Right renal pelvis (tissue), 4 donors: ENCODE measurements around the gene TEPSIN. TPM values are rescaled to one million over a fixed set of nuclear protein-coding genes. Genes with fewer than 3 reads are reported as not detected.

Experiments
- DNase-seq, 4 donors: peaks; one replicate each; pipeline ENCODE4 v3.0.0-alpha.2; 2013; ENCODE audit warnings: low read depth in 4 of 4, low spot score in 3 of 4, missing footprints in 1 of 4
- polyA plus RNA-seq, 4 donors: library from polyadenylated mRNA; unstranded; fragments of 120-200 nt; gene quantifications; one replicate each; pipeline ENCODE4 v1.2.1, GENCODE V29; 2013; ENCODE audit not compliant: insufficient read length in 4 of 4

Gene TEPSIN
- polyA plus RNA-seq, 4 donors: 16.3 to 27.7 (median 17.7) TPM

DNA sequence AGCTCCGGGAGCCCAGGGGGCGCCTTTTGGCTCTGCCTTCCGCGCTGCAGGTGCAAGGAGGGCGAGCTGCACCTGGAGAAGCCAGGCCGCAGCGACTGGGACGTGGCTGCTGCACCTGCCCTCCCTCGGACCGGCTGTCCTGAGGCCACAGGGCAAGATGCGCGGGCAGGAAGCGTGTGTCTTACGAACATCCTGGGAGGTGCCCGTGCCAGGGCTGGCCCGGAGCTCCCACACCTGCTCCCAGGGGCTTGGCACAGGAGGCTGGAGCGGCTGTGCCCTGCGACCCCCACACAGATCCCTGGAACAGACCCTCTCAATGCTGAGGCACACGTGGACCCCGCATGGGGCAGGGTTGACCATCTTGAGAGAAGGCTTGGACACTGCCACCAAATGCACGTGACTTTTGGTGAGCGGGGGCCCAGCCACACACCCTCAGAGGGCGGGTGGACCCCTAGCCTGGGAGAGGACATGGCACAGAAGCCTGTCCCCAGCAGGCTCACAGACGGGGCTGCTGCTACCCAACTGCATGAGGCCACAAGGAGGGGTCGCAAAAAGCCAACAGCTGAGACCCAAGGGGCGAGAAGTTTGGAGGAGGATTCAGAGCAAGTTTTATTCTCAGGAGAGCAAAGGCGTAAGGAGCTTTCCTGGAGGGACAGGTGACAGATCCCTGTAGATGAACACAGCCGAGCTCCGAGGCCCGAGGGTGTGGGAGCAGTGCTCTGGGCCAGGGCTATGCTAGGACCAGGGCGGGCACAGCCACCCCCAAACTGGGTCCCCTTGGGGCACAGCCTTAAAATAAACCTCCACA is 11.6 kb upstream of the TEPSIN start:
- DNase-seq: no peak

DNA sequence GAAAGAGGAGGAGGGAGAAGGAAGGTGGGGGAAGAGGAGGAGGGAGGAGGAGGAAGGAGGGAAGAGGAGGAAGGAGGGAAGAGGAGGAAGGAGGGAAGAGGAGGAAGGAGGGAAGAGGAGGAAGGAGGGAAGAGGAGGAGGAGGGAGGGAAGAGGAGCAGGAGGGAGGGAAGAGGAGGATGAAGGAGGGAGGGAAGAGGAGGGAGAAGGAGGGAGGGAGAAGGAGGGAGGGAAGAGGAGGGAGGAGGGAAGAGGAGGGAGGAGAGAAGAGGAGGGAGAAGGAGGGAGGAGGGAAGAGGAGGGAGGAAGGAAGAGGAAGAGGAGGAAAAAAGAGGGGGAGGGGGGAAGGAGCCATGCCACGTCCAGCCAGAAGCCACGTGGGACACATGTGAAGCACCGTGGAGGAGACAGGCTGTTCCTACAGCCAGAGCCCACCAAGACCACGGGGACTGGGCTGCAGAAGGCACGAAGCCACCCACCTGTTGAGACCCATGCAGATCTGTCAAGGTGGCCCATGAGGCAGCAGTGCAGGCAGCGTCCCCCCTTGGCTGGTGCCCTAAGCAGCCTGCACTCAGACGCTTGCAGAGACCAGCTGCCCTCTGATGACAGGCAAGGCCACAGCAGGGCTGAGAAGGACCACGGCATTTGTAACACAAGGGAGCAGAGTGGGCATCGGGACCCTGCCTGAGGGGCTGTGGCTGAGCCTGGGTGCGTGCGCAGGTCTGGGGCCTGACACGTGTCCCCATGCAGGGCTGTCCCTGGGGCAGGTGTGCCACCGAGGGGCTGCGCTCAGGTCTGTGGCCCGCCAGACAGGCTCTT is 10.6 kb upstream of the TEPSIN start:
- DNase-seq: no peak

DNA sequence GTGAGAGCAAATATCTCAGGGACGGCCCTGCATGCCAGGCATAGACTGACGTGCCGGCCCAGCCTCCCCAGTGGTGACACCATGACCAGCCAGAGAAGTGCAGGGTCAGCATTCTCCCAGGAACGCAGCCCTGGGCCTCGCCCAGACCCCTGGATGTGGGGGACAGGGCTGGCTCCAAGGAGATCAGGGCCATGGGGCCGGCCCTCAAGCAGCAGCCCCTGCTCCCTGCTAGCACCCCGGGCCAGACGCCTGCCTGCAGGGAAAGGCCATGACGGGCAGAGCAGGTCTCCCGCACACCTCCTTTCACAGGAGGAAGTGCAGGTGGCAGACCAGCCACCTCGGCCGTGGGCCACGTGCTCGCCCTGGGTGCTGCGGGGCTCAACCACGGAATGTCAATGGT is 9.8 kb upstream of the TEPSIN start:
- no peak for DNase-seq

DNA sequence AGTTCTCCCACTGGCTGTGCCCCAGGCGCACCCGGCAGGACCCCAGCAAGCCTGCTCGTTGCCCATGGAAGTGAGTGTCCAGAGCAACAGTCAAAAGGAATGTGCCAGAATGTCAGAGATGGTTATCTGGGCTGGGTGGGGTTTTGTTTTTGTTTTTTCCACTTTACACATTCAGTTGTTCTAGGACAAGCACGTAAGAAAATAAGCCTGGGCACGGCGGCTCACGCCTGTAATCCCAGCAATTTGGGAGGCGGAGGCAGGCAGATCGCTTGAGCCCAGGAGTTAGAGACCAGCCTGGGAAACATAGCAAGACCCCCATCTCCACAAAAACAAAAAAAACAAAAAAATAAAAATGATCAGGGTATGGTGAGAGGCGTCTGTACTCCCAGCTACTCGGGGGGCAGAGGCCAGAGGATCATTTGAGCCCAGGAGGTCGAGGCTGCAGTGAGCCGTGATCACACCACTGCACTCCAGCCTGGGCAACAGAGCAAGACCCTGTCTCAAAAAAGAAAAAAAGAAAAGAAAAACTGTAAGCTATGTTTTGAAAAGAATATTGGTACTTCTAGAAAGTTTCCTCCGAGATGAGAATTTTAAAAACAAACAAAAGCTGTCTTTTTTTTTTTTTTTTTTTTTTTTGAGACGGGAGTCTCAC is 8.6 kb upstream of the TEPSIN start:
- no peak for DNase-seq

DNA sequence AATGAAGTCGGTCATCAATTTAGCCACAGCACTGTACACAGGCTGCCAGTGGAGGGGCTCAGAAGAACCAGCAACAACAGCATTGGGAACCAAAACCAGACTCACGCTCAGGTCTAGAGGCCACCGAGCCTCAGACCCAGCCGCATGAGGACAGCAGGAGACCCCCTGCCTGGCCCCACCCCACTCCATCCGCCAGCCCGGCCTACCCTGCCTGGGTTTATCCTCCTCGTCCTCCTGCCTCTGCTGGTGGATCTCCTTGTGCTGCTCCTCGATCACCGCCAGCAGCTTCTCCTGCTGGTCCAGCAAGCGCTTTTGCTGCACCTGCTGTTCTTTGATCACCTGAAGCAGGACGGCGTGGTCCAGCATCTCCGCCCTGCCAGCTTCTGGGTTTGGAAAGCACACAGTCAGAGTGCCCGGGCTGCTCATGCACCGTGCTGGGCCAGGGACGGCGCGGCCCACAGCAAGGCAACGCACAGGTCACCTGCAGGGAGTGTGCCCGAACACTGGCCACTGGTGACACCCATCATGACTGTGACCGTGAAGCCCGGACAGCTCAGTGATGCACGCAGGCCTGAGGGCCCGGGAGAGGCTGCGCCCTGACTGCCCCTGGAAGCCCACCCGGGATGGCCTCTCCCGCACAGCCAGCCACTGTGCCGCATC is 8.0 kb upstream of the TEPSIN start:
- DNase-seq: no peak

DNA sequence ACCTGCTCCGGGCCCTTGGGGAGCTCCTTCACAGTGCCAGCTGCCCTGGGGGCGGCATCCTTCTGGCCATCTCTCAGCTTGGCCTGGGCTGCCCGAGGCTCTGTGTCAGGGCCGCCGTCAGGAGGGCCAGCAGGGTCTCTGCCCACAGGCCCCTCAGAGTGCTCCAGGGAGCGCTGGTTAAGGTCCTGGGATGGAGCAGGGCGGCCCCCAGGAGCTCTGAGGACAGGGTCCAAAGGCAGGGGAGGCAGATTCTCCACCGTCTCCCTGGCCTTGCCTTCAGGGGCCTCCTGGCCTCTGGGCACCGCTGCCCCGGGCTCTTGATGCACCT is 7.5 kb upstream of the TEPSIN start:
- DNase-seq: no peak

DNA sequence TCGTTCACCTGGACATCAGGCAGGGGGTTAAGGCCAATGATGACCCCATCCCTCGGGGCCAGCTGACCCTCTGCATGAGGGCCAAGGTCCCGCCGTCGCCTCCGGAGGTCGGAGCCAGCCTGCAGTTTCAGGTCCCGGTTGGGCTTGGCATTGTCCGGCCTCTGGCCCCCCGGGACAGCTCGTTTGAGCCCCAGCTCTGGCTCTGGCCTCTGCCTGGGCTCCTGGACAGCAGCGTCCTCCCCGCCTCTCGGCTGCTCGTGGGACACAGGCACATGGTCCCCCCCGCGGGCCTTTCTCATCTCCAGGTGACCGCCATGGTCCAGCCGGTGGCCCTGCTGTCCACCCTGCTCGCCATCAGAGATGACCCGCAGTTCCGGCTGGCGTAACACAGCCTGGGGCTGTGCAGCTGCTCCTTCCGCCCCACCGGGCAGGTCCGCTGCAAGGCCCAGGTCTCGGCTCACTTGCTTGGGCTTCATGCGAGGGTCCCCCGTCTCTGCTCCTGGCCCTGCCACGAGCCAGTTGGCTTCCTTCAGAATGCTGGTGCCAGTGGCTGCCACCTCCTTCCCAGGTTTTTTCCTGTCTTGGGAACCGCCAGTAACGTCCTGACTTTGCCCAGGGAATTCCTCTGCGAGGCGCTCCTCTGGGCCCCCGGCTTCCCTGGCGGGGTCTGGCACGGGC is 6.9 kb upstream of the TEPSIN start:
- DNase-seq: no peak

DNA sequence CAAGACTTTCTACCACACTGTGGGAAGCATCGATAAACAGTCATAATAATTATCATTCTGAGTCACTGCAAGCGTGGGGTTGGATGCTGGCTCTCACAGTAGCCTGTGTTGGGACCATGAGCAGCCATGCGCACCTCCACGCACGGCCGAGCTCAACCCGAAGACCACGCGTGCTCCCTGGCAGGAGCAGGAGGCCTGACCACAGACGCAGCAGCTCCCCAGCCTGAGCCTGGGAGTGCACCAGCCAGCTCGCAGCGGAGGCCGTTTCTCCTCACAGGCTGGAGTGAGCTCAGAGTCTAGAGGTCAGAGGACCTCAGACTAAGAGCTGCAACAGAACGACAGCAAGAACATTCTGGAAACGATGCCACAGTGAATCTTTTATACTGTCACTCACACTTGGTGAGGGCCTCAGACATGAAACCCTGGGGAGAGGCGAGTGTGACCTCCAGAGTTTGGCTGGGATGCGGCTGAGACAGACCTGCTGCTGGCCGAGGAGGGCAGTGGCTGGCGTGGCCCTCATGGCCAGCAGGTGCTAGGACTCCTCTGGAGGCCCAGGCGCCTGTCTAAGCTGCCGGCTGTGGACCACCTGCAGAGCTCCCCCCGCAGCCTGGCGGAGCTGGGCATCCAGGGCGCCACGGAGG is 6.3 kb upstream of the TEPSIN start:
- no peak for DNase-seq

DNA sequence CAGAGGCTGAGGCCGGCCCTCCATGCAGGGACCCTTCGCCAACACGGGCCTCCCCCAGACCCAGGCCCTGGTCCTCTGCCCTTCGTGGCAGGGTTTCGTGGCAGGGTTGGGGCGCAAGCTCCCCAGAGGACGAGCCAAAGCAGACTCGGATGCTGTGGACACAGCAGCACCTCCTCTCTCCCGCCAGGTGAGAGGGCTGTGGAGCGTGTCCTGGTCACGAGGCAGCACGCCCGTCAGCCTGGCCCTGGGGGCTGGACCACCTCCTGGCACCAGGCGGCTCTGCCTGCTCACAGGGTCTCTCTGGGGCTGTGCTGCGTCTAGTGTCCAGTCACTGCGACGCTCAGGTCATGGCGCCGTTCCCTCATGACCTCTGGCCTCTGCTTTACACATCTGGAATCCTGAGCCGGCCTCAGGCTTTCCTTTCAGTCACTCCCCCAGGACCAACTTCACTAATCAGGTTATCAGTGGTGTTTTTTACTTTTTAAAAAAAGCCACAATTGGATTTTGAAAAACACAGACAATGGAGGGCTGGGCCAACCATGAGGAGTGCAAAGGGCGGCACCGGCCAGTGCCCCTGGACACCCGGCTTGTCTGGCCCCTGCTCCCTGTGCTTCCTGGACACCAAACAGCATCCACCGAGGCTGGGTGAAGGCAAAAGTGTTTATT is 5.6 kb upstream of the TEPSIN start:
- no peak for DNase-seq

DNA sequence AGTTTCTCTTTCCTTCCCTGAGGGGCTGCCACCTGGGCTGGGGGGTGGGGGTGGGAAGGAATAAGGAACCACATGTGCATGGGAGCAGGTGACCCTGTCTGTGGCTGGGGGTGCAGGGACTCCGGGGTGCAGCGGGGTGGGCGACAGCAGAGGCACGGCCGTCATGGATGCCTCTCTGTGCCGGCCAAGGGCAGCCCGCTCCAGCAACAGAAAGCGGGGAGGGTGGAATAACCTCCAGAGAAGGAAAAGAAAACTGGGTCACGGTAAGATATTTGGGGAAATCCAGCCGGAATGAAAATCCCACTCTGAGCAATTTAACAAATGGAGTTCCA is 4.4 kb upstream of the TEPSIN start:
- no peak for DNase-seq

DNA sequence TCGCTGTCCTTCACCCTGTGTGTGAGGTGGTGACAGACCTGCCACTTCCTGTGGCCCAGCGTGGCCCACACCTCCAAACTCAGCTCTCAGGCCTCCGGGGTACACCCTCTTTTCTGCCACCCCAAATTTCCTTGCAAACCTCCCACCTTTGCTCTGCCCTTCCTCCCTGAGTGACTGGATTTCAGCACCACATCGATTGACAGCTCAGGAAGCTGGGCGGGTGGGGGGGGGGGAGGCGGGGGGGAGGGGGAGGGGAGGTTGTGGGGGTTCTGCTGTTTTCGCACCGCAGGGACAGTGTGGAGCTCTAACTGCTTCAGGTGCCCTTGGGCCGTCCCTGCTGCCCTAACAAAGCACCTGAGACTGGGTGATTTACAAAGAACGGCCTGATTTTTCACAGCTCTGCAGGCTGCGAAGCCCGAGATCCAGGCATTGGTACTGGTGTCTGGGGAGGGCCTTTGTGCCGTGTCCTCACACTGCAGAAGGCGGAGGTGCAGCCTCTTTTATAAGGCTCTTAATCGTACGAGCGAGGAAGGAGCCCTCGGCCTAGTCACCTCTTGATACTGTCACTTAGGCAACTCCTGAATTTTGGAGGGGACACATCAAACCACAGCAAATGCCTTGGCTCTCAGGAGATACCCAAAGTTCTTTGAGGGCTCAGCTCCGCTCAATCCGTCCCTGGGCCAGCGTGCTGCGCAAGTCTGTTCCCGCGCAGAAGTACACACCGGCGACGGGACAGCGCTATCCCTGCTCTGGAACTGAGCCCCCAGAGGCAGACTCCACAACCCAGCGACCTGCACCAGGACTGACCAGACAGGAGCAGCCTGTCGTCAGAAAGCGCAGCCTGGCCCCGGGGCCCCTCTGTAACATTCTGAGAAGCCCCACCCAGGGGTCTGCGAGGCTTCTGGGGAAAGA is 3.8 kb upstream of the TEPSIN start:
- DNase-seq: no peak

DNA sequence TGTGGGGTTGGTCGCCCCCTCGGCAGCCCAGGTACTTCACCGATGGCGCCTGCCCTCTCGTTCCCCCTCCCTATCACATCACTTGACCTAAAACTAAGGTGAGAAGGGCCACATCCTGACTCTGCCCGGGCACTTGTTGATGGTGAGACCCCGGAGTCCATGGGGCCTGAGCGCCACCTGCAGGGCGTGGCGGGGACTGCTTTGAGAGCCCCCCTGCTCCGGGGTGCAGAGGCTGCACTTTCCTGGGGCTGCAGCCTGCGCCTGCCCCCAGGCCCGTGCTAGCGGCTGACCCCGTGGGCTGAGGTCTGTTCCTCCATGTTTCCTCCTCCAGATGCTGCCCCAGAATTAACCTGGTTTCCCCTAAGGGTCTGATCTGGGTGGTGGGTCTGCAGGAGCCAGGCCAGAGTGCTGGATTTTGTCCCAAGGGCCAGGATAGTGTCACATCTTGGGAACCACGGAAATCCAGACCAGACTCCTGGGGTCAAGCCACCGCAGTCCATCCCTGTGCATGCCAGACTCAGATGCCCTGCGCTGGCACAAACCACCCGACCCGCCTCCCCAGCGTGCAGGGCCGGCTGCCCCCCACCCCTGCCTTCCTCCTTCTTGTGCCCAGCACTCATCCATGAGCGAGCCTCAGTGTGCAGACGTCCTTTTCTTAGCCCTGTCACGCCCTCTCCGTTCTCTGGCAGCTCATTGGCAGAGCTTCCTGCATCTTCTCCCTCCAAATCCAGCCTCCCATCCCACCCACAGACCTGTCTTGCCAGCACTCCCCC is 3.0 kb upstream of the TEPSIN start:
- no peak for DNase-seq

DNA sequence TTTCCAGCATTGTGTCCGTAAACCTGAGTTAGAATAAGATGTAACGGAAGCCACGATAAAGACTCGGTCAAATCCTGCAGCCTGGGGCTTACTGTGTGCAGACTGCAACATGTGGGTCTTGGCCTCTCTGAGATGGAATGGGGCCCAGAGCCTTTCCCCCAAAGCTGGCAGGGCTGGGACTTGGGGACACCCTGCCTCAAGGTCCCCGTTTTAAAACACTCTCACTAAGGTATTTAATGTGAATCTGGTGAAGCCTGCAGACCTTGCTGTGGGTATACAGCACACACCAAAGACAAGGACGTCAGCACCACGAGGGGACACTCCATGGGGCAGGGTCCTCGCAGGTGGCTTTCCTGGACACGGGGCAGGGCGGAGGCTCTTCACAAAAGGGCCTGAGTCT is 2.3 kb upstream of the TEPSIN start:
- DNase-seq: no peak

DNA sequence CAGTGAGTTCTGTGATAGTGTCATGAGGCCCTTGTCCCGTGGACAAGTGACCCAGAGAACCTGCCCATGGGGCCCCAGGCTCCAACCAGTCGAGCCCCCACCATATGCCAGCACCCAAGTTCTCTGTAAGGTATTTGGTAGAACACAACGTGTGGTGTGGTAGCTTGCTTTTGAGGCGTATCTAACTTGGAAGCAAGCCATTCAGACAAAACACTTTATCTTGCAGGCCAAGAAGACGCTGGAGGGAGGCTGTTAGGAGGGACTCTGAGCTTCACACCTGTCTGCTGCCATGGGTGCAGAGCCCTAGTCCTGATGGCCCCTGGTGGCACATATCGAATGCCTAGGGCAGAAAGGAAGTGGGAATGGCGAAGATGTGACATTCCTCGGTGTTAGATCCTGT is 1.9 kb upstream of the TEPSIN start:
- no peak for DNase-seq

DNA sequence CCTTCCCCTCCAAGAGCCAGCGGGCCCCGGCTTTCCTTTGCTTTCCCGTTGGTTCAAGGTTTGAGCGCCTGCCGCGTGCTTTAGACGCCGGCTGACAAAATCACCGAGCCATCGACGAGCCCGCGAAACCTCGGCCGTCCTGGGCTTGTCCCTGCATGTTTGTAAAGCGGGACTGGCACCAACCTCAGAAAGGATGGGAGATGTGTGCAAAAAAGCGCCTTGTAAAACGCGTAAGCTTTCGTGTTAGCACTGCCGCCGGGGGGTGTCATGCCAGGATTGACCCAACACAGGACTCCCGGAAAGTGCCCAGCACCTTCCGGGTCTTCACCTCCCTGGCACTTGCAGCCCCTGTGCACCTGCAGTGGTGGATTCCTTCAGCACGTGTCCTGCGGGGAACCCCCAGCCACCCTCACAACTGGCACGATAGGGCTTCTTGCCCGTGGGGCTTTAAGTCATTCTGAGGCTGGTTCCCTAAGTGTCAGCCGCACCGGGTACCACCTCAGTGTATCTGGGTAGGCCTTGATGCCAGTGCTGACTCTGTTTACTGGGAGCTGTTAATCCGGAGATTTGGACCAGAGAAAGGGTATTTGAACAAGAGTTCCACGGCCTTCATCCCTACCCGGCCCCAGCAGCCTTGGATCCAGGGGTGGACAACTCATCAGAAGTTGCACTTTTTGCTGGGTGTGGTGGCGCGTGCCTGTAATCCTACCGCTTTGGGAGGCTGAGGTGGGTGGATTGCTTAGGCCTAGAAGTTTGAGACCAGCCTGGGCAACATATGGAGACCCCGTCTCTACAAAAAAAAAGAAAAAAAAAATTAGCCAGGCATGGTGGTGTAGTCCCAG is 1.1 kb upstream of the TEPSIN start:
- no peak for DNase-seq

DNA sequence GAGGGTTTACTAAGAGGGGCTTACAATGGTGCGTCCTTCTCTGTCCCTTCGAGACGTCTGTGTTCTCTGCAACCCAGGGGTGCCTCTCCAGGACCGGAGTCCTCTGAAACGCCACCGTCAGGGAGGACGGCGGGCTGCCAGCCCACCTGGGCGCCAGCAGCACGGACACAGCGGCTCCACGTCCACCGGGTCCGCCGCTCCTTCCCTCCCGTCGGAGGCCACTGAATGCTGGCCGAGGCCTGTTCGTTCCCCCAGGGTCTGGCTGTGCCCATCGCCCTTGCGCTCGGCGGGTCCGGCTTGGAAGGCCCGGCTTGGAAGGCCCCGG is 403 bp downstream of the TEPSIN start:
- no peak for DNase-seq
